ENCODE measurements around the gene IARS1. TPM values are rescaled to one million over a fixed set of nuclear protein-coding genes. Genes with fewer than 3 reads are reported as not detected.

The IARS1 gene
- total and polyA plus RNA-seq, 4 donors, result 21.6 to 120 (median 82.0) TPM

DNA sequence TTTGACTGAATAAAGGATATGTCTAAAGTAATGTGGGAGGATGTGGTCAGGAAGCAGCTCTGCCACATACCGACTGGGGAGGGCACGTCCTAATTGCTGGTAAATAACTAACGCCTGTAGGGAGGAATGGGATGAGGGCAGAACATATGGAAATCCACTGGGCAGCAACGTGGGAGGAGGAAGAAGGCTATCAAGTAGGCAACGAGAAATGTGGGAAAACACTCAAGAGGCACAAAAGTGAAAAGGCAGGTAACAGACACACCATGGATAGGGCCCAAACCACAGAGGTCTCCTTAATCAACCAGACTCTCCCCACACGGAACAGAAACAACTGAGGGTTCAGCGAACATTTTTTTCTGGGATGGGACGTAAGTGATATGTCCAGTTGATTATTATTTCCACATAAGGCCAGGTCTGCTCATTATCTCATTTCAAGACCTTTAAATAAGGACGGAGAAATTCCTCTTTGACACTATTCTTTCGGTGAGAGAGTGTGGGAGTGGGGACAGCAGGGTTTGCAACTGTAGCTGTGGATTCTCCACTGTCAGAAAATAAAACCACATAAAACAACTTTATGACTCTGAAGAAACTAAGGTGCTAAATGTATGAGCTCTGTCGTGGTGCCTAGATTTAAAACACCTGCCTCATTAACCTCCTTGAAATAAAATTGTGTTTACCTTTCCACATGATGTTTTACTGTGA, 17.0 kb downstream of the IARS1 start:
- TF ChIP-seq, protein P1, sequence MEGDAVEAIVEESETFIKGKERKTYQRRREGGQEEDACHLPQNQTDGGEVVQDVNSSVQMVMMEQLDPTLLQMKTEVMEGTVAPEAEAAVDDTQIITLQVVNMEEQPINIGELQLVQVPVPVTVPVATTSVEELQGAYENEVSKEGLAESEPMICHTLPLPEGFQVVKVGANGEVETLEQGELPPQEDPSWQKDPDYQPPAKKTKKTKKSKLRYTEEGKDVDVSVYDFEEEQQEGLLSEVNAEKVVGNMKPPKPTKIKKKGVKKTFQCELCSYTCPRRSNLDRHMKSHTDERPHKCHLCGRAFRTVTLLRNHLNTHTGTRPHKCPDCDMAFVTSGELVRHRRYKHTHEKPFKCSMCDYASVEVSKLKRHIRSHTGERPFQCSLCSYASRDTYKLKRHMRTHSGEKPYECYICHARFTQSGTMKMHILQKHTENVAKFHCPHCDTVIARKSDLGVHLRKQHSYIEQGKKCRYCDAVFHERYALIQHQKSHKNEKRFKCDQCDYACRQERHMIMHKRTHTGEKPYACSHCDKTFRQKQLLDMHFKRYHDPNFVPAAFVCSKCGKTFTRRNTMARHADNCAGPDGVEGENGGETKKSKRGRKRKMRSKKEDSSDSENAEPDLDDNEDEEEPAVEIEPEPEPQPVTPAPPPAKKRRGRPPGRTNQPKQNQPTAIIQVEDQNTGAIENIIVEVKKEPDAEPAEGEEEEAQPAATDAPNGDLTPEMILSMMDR (IDR thresholded peaks at IDR 0.05; ENCODE audit: control extremely low read depth, extremely low read depth), result no peak
- peaks cover 38 to 63% (median 56%) of the 10 kb centered on the region in 4 donors for H3K36me3 ChIP-seq (ENCODE audit: control insufficient read depth in 4 of 4, insufficient read depth in 4 of 4, low read length in 4 of 4)
- WGBS, 2 donors, result 43 to 57% methylated on average over 11 of the region's 11 CpGs
- DNase-seq (no peak), ATAC-seq (ENCODE audit: insufficient read depth, low FRiP score) (no peak)
- no peak overlapping the region for H3K4me3 ChIP-seq
- no peaks in the 10 kb centered on the region for H3K27me3 ChIP-seq (ENCODE audit: control insufficient read depth in 3 of 3, insufficient read depth in 3 of 3, low read length in 2 of 3)
- H3K27ac ChIP-seq (ENCODE audit: low read depth in 1 of 2, low read length in 1 of 2), result no peak overlapping the region
- H3K9me3 ChIP-seq (ENCODE audit: control insufficient read depth in 4 of 4, insufficient read depth in 3 of 4, low read length in 3 of 4), result no peaks in the 10 kb centered on the region
- no peak overlapping the region for H3K9ac ChIP-seq (ENCODE audit: insufficient read depth in 1 of 2, low read length in 2 of 2)
- no peaks in the 10 kb centered on the region for H3K4me1 ChIP-seq (ENCODE audit: control insufficient read depth in 5 of 5, insufficient read depth in 5 of 5, low read length in 5 of 5)

DNA sequence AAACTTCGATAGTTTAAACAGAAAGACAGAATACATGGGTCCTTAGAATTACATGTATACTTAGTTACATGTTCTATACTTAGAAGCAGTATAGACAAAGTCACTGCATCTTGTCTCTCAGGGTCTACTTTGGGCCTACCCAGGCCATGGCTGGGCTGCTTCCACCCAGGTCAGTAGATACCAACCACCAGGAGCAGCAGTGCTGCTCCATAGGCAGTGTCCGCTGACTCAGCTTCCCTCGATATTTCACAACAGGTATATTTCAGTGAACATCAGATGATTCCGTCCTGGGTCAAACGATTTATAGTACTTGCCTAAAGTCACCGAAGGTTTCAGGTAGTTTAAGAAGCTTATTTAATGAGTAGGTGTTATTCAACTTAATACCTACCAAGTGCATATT, 18.0 kb downstream of the IARS1 start:
- Histone ChIP-seq H3K9me3 (ENCODE audit: control insufficient read depth in 4 of 4, insufficient read depth in 3 of 4, low read length in 3 of 4) (no peaks in the 10 kb centered on the region), H3K27ac (ENCODE audit: low read depth in 1 of 2, low read length in 1 of 2) (no peak overlapping the region), H3K4me3 (no peak overlapping the region), H3K4me1 (ENCODE audit: control insufficient read depth in 5 of 5, insufficient read depth in 5 of 5, low read length in 5 of 5) (no peaks in the 10 kb centered on the region), H3K9ac (ENCODE audit: insufficient read depth in 1 of 2, low read length in 2 of 2) (no peak overlapping the region), H3K27me3 (ENCODE audit: control insufficient read depth in 3 of 3, insufficient read depth in 3 of 3, low read length in 2 of 3) (no peaks in the 10 kb centered on the region), H3K36me3 (ENCODE audit: control insufficient read depth in 4 of 4, insufficient read depth in 4 of 4, low read length in 4 of 4) (peaks cover 37 to 67% (median 62%) of the 10 kb centered on the region in 4 donors)
- DNase-seq (no peak), ATAC-seq (ENCODE audit: insufficient read depth, low FRiP score) (no peak)
- 58 to 81% methylated on average over 6 of the region's 6 CpGs for WGBS, 2 donors
- TF ChIP-seq, protein P1 (IDR thresholded peaks at IDR 0.05; ENCODE audit: control extremely low read depth, extremely low read depth), result no peak

DNA sequence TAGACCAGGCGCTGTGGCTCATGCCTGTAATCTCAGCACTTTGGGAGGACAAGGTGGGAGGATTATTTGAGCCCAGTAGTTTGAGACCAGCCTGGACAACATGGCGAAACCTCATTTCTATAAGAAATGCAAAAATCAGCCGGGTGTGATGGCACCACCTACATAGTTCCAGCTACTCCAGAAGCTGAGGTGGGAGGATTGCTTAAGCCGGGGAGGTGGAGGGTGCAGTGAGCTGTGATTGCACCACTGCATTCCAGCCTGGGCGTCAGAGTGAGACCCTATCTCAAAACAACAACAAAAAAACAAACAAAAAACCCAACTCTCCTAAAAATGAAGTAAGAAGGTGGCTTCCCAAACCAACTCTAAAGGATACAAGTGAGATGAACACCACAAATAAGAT, 23.0 kb downstream of the IARS1 start:
- no peak overlapping the region for H3K27ac ChIP-seq (ENCODE audit: low read depth in 1 of 2, low read length in 1 of 2)
- H3K27me3 ChIP-seq (ENCODE audit: control insufficient read depth in 3 of 3, insufficient read depth in 3 of 3, low read length in 2 of 3), result no peaks in the 10 kb centered on the region
- no peak overlapping the region for H3K9ac ChIP-seq (ENCODE audit: insufficient read depth in 1 of 2, low read length in 2 of 2)
- TF ChIP-seq, protein P1 (IDR thresholded peaks at IDR 0.05; ENCODE audit: control extremely low read depth, extremely low read depth), result no peak
- no peaks in the 10 kb centered on the region for H3K9me3 ChIP-seq (ENCODE audit: control insufficient read depth in 4 of 4, insufficient read depth in 3 of 4, low read length in 3 of 4)
- WGBS, 2 donors, result 91% methylated on average over 5 of the region's 5 CpGs
- ATAC-seq (ENCODE audit: insufficient read depth, low FRiP score) (no peak), DNase-seq (no peak)
- no peak overlapping the region for H3K4me3 ChIP-seq
- peaks cover 44 to 62% (median 56%) of the 10 kb centered on the region in 4 donors for H3K36me3 ChIP-seq (ENCODE audit: control insufficient read depth in 4 of 4, insufficient read depth in 4 of 4, low read length in 4 of 4)
- H3K4me1 ChIP-seq (ENCODE audit: control insufficient read depth in 5 of 5, insufficient read depth in 5 of 5, low read length in 5 of 5), result no peaks in the 10 kb centered on the region

DNA sequence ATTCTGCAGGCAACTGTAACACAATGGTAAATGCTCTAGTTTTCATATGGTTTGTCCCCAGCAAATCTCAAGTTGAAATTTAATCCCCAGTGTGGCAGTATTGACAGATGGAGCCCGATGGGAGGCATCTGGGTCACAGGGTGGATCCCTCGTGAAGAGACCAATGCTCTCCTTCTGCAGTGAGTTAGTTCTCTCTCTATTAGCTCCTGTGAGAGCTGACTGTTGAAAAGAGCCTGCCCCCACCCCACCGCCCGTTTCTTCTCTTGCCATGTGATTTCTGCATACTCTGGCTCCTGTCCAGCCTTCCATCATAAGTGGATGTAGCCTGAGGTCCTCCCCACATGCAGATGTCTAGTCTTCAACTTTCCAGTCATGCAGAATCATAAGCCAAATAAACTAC, 27.0 kb downstream of the IARS1 start:
- H3K9me3 ChIP-seq (ENCODE audit: control insufficient read depth in 4 of 4, insufficient read depth in 3 of 4, low read length in 3 of 4), result no peaks in the 10 kb centered on the region
- H3K9ac ChIP-seq (ENCODE audit: insufficient read depth in 1 of 2, low read length in 2 of 2), result no peak overlapping the region
- TF ChIP-seq, protein P1 (IDR thresholded peaks at IDR 0.05; ENCODE audit: control extremely low read depth, extremely low read depth), result no peak
- no peaks in the 10 kb centered on the region for H3K27me3 ChIP-seq (ENCODE audit: control insufficient read depth in 3 of 3, insufficient read depth in 3 of 3, low read length in 2 of 3)
- H3K4me3 ChIP-seq, result no peak overlapping the region
- no peak overlapping the region for H3K27ac ChIP-seq (ENCODE audit: low read depth in 1 of 2, low read length in 1 of 2)
- peaks cover 42 to 67% (median 54%) of the 10 kb centered on the region in 4 donors for H3K36me3 ChIP-seq (ENCODE audit: control insufficient read depth in 4 of 4, insufficient read depth in 4 of 4, low read length in 4 of 4)
- 80 to 82% methylated on average over 4 of the region's 4 CpGs for WGBS, 2 donors
- no peak for ATAC-seq (ENCODE audit: insufficient read depth, low FRiP score)
- no peaks in the 10 kb centered on the region for H3K4me1 ChIP-seq (ENCODE audit: control insufficient read depth in 5 of 5, insufficient read depth in 5 of 5, low read length in 5 of 5)
- no peak for DNase-seq
